ENCODE measurements around the gene EPB41L4B. TPM values are rescaled to one million over a fixed set of nuclear protein-coding genes. Genes with fewer than 3 reads are reported as not detected.

EPB41L4B gene
- total and polyA plus RNA-seq, 2 of the 4 experiments (the other 2 are of a cell fraction), result 0.36 to 0.54 TPM

GRCh38 chr9:109253241-109253636 is 67.6 kb downstream of the EPB41L4B start:
- no peak overlapping the region for H2AFZ ChIP-seq (replicated peaks; ENCODE audit: low read length, poor library complexity)
- no peak overlapping the region for H2AK9ac ChIP-seq (replicated peaks; ENCODE audit: low read depth, low read length, poor library complexity)
- H4K5ac ChIP-seq (ENCODE audit: low read depth, low read length), result peak overlapping the region; percentile 34; the same call in 1 of the 2 replicates
- no peak for TF ChIP-seq POLR2A (IDR thresholded peaks at IDR 0.05; ENCODE audit: low read depth, low read length)
- no peak for TF ChIP-seq USF2 (IDR thresholded peaks at IDR 0.05; ENCODE audit: low read depth, low read length)
- no peak for TF ChIP-seq MAFK (IDR thresholded peaks at IDR 0.05; ENCODE audit: low read depth, low read length)
- no peak for TF ChIP-seq RAD21 (IDR thresholded peaks at IDR 0.05; ENCODE audit: low read length)
- TF ChIP-seq MAZ (IDR thresholded peaks at IDR 0.05; ENCODE audit: borderline replicate concordance, low read depth, low read length), result no peak
- TF ChIP-seq MXI1 (IDR thresholded peaks at IDR 0.05; ENCODE audit: borderline replicate concordance, low read depth, low read length), result no peak
- TF ChIP-seq ELK1 (IDR thresholded peaks at IDR 0.05; ENCODE audit: borderline replicate concordance, low read depth, low read length), result no peak
- TF ChIP-seq NFE2L2 (IDR thresholded peaks at IDR 0.05; ENCODE audit: low read depth, low read length), result no peak
- no peak for TF ChIP-seq CTCF (conservative IDR thresholded peaks at IDR 0.05; ENCODE audit: low read depth, low read length)
- no peak for TF ChIP-seq RCOR1 (IDR thresholded peaks at IDR 0.05; ENCODE audit: insufficient replicate concordance, low read length)
- TF ChIP-seq CHD1 (IDR thresholded peaks at IDR 0.05; ENCODE audit: low read depth, low read length), result no peak
- TF ChIP-seq SMC3 (IDR thresholded peaks at IDR 0.05; ENCODE audit: low read depth, low read length), result no peak
- TF ChIP-seq FOS (IDR thresholded peaks at IDR 0.05; ENCODE audit: low read depth, low read length), result no peak
- no peak for TF ChIP-seq RFX5 (IDR thresholded peaks at IDR 0.05; ENCODE audit: low read depth, low read length)
- no peak for TF ChIP-seq BHLHE40 (IDR thresholded peaks at IDR 0.05; ENCODE audit: low read depth, low read length)
- no peak for TF ChIP-seq CEBPB (IDR thresholded peaks at IDR 0.05; ENCODE audit: low read depth, low read length)
- H3K4me2 ChIP-seq (ENCODE audit: low read depth, low read length), result 0 out of 2 replicates have a peak overlapping the region, but pooled peaks have one; percentile 18
- DNase-seq (no peak), ATAC-seq (ENCODE audit: low read depth) (no peak)
- CTCF ChIA-PET, result interaction anchor here (0.5 to 0.6 kb wide), 2 partner anchors 19 to 872 kb away, joined by 3 read pairs; no protein-coding TSS in a partner anchor
- H2BK120ac ChIP-seq (ENCODE audit: low read depth, low read length), result peak overlapping the region; percentile 38; the same call in 1 of the 2 replicates
- H4K91ac ChIP-seq (ENCODE audit: insufficient read depth, low read depth, low read length), result peak overlapping the region; percentile 9; the same call in 1 of the 2 replicates
- H4K20me1 ChIP-seq (ENCODE audit: insufficient read depth, low read length), result no peaks in the 10 kb centered on the region
- H3K27me3 ChIP-seq (ENCODE audit: control insufficient read depth, insufficient read depth, low read length), result no peaks in the 10 kb centered on the region
- H3K79me1 ChIP-seq (ENCODE audit: low read depth in 1 of 2, low read length in 2 of 2), result no peaks in the 10 kb centered on the region
- no peak overlapping the region for H3K9ac ChIP-seq (ENCODE audit: low read depth, low read length)
- H2BK15ac ChIP-seq (ENCODE audit: low read depth, low read length), result peak overlapping the region; percentile 27; the same call in 2 of the 3 replicates
- no peak overlapping the region; the same call in 1 of the 2 replicates for H3K14ac ChIP-seq (replicated peaks; ENCODE audit: low read depth, low read length)
- no TSS peak for BruUV-seq (replicated peaks)
- intact Hi-C loops (cut with micrococcal nuclease), result loop anchor here (10.0 kb wide), 1 partner anchor 138 kb away; the partner anchor contains the start of gene TMEM245
- 0 out of 2 replicates have a peak overlapping the region, but pooled peaks have one; percentile 45 for H3K4ac ChIP-seq (ENCODE audit: low read depth, low read length)
- H4K8ac ChIP-seq (ENCODE audit: low read depth in 2 of 2, low read length in 2 of 2), result peak overlapping the region; percentile 1 to 27; a peak in 2 of 4 replicates
- in situ Hi-C loops (cut with MboI; ENCODE audit: low sequenced_read_pairs), result no loop called here
- peak overlapping the region; percentile 81 for H2BK5ac ChIP-seq (ENCODE audit: low read depth, low read length, poor library complexity, severe bottlenecking)
- POLR2A ChIA-PET (ENCODE audit: unreplicated experiment), result no interaction called here
- peak overlapping the region; percentile 68 for H2AK5ac ChIP-seq (ENCODE audit: low read depth, low read length)
- H3K4me3 ChIP-seq (ENCODE audit: insufficient read depth, low read depth, low read length), result no peak overlapping the region
- no peak overlapping the region for H3K56ac ChIP-seq (ENCODE audit: extremely low read depth, insufficient read depth, low read length)
- dilution Hi-C loops (cut with HindIII; ENCODE audit: low sequenced_read_pairs, unreplicated experiment), result no loop called here
- H3K27ac ChIP-seq (ENCODE audit: insufficient read depth, low read length), result peak overlapping the region; percentile 61; the same call in 1 of the 2 replicates
- H3K9me3 ChIP-seq (ENCODE audit: control insufficient read depth, insufficient read depth, low read length), result no peaks in the 10 kb centered on the region
- peak overlapping the region; percentile 55; the same call in 1 of the 2 replicates for H2BK20ac ChIP-seq (ENCODE audit: low read depth, low read length)
- H3K36me3 ChIP-seq (ENCODE audit: control insufficient read depth, insufficient read depth, low read length), result no peaks in the 10 kb centered on the region
- peak overlapping the region; percentile 61; the same call in 1 of the 2 replicates for H3K18ac ChIP-seq (ENCODE audit: low read depth, low read length)
- H3K4me1 ChIP-seq (ENCODE audit: control insufficient read depth, insufficient read depth, low read length), result peaks cover 24% of the 10 kb centered on the region
- 100% methylated on average over 1 of the region's 11 CpGs; no CpG with 5 or more reads in 1 of the 2 experiments for WGBS, 2 experiments (ENCODE audit: extremely low coverage in 2 of 2, insufficient read length in 1 of 2)
- H3K9me1 ChIP-seq (ENCODE audit: insufficient read depth, low read length), result peaks cover 18% of the 10 kb centered on the region; the same call in 1 of the 2 replicates
- H3K23ac ChIP-seq (ENCODE audit: low read depth, low read length), result no peak overlapping the region

Measured in IMR-90 (cell line).